Sigmoid colon (tissue), 4 donors: ENCODE measurements around the gene VPS54.

Experiments
- CTCF ChIP-seq, 4 experiments: fragments of 450-650 bp in 3 of 4; fragments of 200-600 bp in 1 of 4; IDR thresholded peaks; one replicate each; pipeline ENCODE4 v1.5.1; 2016 to 2019; ENCODE audit warnings: antibody characterized with exemption in 4 of 4, mild to moderate bottlenecking in 3 of 4, moderate library complexity in 2 of 4
- POLR2A ChIP-seq, 2 donors: fragments of 450-650 bp; IDR thresholded peaks; one replicate each; pipeline ENCODE4 v1.6.1; 2016; ENCODE audit warnings: antibody characterized with exemption in 2 of 2, mild to moderate bottlenecking in 2 of 2, moderate library complexity in 2 of 2
- POLR2AphosphoS5 ChIP-seq, 4 donors: sonication (generic); formaldehyde crosslinking; IDR thresholded peaks; one replicate each; pipeline ENCODE4 v1.6.1; 2017; ENCODE audit warnings: antibody characterized with exemption in 4 of 4

GRCh38 chr2:63881205-63881604, 138.0 kb downstream of the VPS54 start:
- TF ChIP-seq CTCF (IDR thresholded peaks at IDR 0.05) (no peak), POLR2AphosphoS5 (IDR thresholded peaks at IDR 0.05) (no peak), POLR2A (IDR thresholded peaks at IDR 0.05) (no peak)
